Kidney (tissue), 14 donors: ENCODE data around the gene SMAD3. TPM values are rescaled to one million over a fixed set of nuclear protein-coding genes. Genes with fewer than 3 reads are reported as not detected.
A peak's percentile ranks its signal among the peaks of the same experiment; 100 is the strongest.

Experiments
- DNase-seq, 5 donors: peaks; one replicate each; pipeline ENCODE4 v3.0.0-alpha.2; 2013 to 2020
- FAIRE-seq: peaks from 2 replicates; lab custom pipeline; 2012; peaks lifted over from hg19 to GRCh38; lab: Jason Lieb, UNC
- H3K27ac ChIP-seq, 2 donors: one replicate each; pipeline ENCODE4 v1.7.0; 2013; ENCODE audit warnings: low read depth in 2 of 2, low read length in 2 of 2, inconsistent platforms in 1 of 2
- H3K27me3 ChIP-seq: one replicate; pipeline ENCODE4 v1.7.1; 2013; ENCODE audit warnings: low read length, inconsistent platforms; ENCODE audit not compliant: control insufficient read depth, insufficient read depth
- H3K36me3 ChIP-seq, 3 donors: one replicate each; pipeline versions ENCODE4 v1.7.0 to v1.7.1; 2013; ENCODE audit warnings: low read length in 3 of 3, control low read depth in 1 of 3, inconsistent platforms in 1 of 3; ENCODE audit not compliant: insufficient read depth in 3 of 3, control insufficient read depth in 2 of 3
- H3K4me1 ChIP-seq, 3 donors: one replicate each; pipeline versions ENCODE4 v1.7.0 to v1.7.1; 2013; ENCODE audit warnings: low read length in 3 of 3, inconsistent platforms in 1 of 3, low read depth in 1 of 3; ENCODE audit not compliant: control insufficient read depth in 2 of 3, insufficient read depth in 2 of 3
- H3K4me3 ChIP-seq, 3 donors: one replicate each; pipeline versions ENCODE4 v1.7.0 to v1.8.1; 2013; ENCODE audit warnings: low read length in 3 of 3, control low read depth in 1 of 3, inconsistent platforms in 1 of 3
- H3K9ac ChIP-seq, 3 donors: one replicate each; pipeline versions ENCODE4 v1.7.0 to v1.7.1; 2013; ENCODE audit warnings: low read length in 3 of 3, control low read depth in 1 of 3, inconsistent platforms in 1 of 3
- H3K9me3 ChIP-seq, 3 donors: one replicate each; pipeline versions ENCODE4 v1.7.0 to v1.7.1; 2013; ENCODE audit warnings: low read length in 3 of 3, control low read depth in 1 of 3, inconsistent platforms in 1 of 3; ENCODE audit not compliant: control insufficient read depth in 2 of 3, insufficient read depth in 1 of 3
- CTCF ChIP-seq: IDR thresholded peaks from 3 replicates; pipeline ENCODE4 v1.5.1; 2012; ENCODE audit warnings: mild to moderate bottlenecking, moderate library complexity, borderline replicate concordance; ENCODE audit not compliant: insufficient read depth; ENCODE audit errors: extremely low read depth
- intact Hi-C: fragments of 100-400 bp; cut with DNase I; formaldehyde crosslinking; loops from one replicate; pipeline ENCODE4 v1.11.1; 2022
- polyA plus RNA-seq: library from polyadenylated mRNA; stranded (reverse); fragments of 350-450 nt; fragmentation: Illumina TruSeq; extraction: RNeasy Lipid Tissue Mini Kit (QIAGEN cat#74804); gene quantifications from one replicate; pipeline ENCODE4 v1.2.3, GENCODE V29; 2014; ENCODE audit warnings: low read depth, low replicate concordance; ENCODE audit not compliant: insufficient read depth
- total RNA-seq: library from RNA; stranded (reverse); fragmentation: NEBNext Ultra II Directional; extraction: Animal tissue kit (Norgen Biotek cat#: 25700); gene quantifications from one replicate; pipeline ENCODE4 v1.2.1, GENCODE V29; 2021
- donor health status: control.
- donor health status: control.
- donor health status: control.
- donor health status: control.
- donor health status: control.
- donor health status: DM: yes; HTN: yes; CAD: no.
- donor health status: Normal renal cell carcinoma (clear cell type).

The SMAD3 gene
- total and polyA plus RNA-seq, 2 donors from 2014 or later, result 10.1 to 58.2 TPM

DNA sequence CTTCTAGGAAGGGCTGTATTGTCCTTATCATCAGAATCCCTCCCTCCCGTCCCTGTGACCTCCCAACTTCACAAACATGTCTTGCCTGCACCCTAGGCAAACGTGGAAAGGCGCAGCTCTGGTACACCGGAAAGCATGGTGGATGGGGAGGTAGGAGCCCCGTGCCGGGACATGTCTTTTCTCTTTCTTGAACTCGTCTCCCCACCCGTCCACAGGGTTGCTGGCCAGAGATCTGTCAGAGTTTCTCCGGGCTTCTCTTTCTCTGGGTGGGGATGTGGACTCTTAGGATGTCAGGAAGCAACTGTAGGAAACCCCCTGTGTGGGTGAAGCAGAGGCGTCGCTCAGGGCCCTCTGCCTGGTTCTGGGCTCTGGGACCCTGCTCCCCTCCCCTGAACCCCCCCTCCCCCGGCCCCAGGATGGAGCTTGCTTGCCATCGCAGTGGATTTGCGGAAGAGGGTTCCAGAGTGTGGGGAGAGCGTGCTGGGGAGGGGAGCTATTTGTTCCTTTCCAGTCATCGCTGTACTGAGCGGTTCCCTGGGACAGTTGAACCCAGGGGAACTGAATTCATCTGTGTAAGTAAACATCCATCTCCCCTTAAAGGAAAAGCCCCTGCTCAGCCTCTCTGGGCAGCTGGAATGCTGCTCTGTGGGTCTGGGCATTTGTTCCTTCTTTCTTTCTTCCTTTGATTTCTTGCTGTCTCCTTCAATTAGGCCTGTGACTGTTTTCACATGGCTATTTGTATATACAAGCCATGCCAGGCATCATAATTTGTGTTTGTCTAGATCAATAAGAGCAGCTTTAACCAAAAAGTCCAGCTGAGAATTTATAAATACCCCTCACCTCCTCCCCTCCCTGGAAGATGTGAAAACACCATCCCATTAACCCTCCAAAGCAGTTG, 72.8 kb downstream of the SMAD3 start:
- peak overlapping the region in 1 of 3 donors; percentile 43 for H3K9ac ChIP-seq
- TF ChIP-seq CTCF, result no peak

GRCh38 chr15:67138891-67139855, 73.8 kb downstream of the SMAD3 start:
- H3K9me3 ChIP-seq, result no peaks in the 10 kb centered on the region
- DNase-seq, result peak in 1 of 5 donors; percentile 69
- peaks cover 13 to 40% (median 35%) of the 10 kb centered on the region in 3 donors for H3K4me1 ChIP-seq
- no peak for FAIRE-seq
- peak overlapping the region in 1 of 3 donors; percentile 43 for H3K9ac ChIP-seq
- intact Hi-C loops, result no loop called here
- H3K27ac ChIP-seq, result peak overlapping the region in 1 of 2 donors; percentile 63
- no peak overlapping the region for H3K4me3 ChIP-seq
- no peaks in the 10 kb centered on the region for H3K27me3 ChIP-seq
- H3K36me3 ChIP-seq, result no peaks in the 10 kb centered on the region
- TF ChIP-seq CTCF, result no peak

More for the DNA sequence above, 72.8 kb downstream of the SMAD3 start:
- Histone ChIP-seq H3K4me3 (no peak overlapping the region), H3K36me3 (no peaks in the 10 kb centered on the region), H3K9me3 (no peaks in the 10 kb centered on the region), H3K4me1 (peaks cover 19 to 50% (median 44%) of the 10 kb centered on the region in 3 donors), H3K27ac (peak overlapping the region; percentile 18 to 49), H3K27me3 (no peaks in the 10 kb centered on the region)
- intact Hi-C loops, result no loop called here
- FAIRE-seq (no peak), DNase-seq (peak in 2 of 5 donors; percentile 65 to 66)

- TF ChIP-seq CTCF, result no peak
- no peaks in the 10 kb centered on the region for H3K36me3 ChIP-seq
- no peak overlapping the region for H3K4me3 ChIP-seq
- no peak overlapping the region for H3K9ac ChIP-seq
- no peak overlapping the region for H3K27ac ChIP-seq
- intact Hi-C loops, result no loop called here
- FAIRE-seq (no peak), DNase-seq (no peak)
- H3K27me3 ChIP-seq, result no peaks in the 10 kb centered on the region
- H3K4me1 ChIP-seq, result peaks cover 10 to 30% (median 26%) of the 10 kb centered on the region in 3 donors
- H3K9me3 ChIP-seq, result no peaks in the 10 kb centered on the region
Measured at GRCh38 chr15:67140078-67140833, 74.9 kb downstream of the SMAD3 start.
